PC-3 (cell line): Measurements from ENCODE around the gene FUT7. TPM values are rescaled to one million over a fixed set of nuclear protein-coding genes. Genes with fewer than 3 reads are reported as not detected.

ENCODE experiments used
- ATAC-seq: fragments of 200-7000 bp; cut with Tn5 transposase; 2 replicates; pipeline ENCODE4 v1.9.1; 2020; ENCODE audit warnings: mild to moderate bottlenecking, moderate library complexity
- BruUV-seq: library from RNA; stranded (reverse); fragments of 400-500 nt; replicated peaks from 2 replicates; lab custom pipeline; 2021; lab: Mats Ljungman, UMichigan
- CTCF ChIA-PET: fragments of 300-600 bp; sonication (Branson Sonifier 250); formaldehyde crosslinking; loops from one replicate; lab custom pipeline; 2022; ENCODE audit warnings: antibody characterized with exemption; lab: Charles Lee
- POLR2A ChIA-PET: fragments of 300-600 bp; sonication (Branson Sonifier 250); formaldehyde crosslinking; loops from one replicate; lab custom pipeline; 2022; ENCODE audit warnings: antibody characterized with exemption; ENCODE audit not compliant: unreplicated experiment; lab: Charles Lee
- DNase-seq: peaks from one replicate; pipeline ENCODE4 v3.0.0-alpha.2; 2015
- H2AFZ ChIP-seq: fragments of 300-600 bp; sonication (generic); 2 replicates; pipeline ENCODE4 v1.6.0; 2016; ENCODE audit warnings: antibody characterized with exemption, low read length
- H3F3A ChIP-seq: fragments of 300-600 bp; sonication (generic); one replicate; pipeline ENCODE4 v1.6.0; 2017; ENCODE audit warnings: antibody characterized with exemption, low read length, control low read depth, mild to moderate bottlenecking; ENCODE audit not compliant: unreplicated experiment
- H3K27ac ChIP-seq: fragments of 300-600 bp; sonication (generic); 2 replicates; pipeline ENCODE4 v1.5.1; 2016; ENCODE audit warnings: mild to moderate bottlenecking, low read length
- H3K27me3 ChIP-seq: fragments of 300-600 bp; sonication (generic); 2 replicates; pipeline ENCODE4 v1.6.1; 2016; ENCODE audit warnings: low read length, mixed read lengths
- H3K36me3 ChIP-seq: fragments of 300-600 bp; sonication (generic); 2 replicates; pipeline ENCODE4 v1.6.1; 2016; ENCODE audit warnings: low read depth, mixed run types, low read length, mixed read lengths
- H3K4me1 ChIP-seq: fragments of 300-600 bp; sonication (generic); 2 replicates; pipeline ENCODE4 v1.5.1; 2016; ENCODE audit warnings: low read length; ENCODE audit not compliant: insufficient read depth
- H3K4me2 ChIP-seq: fragments of 300-600 bp; sonication (generic); 2 replicates; pipeline ENCODE4 v1.6.0; 2016; ENCODE audit warnings: low read length
- H3K4me3 ChIP-seq: fragments of 300-600 bp; sonication (generic); 2 replicates; pipeline ENCODE4 v1.5.1; 2016; ENCODE audit warnings: mild to moderate bottlenecking, low read length, mixed read lengths
- H3K79me2 ChIP-seq: fragments of 300-600 bp; sonication (generic); 2 replicates; pipeline ENCODE4 v1.6.1; 2017; ENCODE audit warnings: low read length, mixed read lengths
- H3K9ac ChIP-seq: fragments of 300-600 bp; sonication (generic); 2 replicates; pipeline ENCODE4 v1.6.0; 2016; ENCODE audit warnings: mild to moderate bottlenecking, low read length
- H3K9me2 ChIP-seq: fragments of 300-600 bp; sonication (generic); replicated peaks from 2 replicates; pipeline ENCODE4 v1.6.1; 2016; ENCODE audit warnings: mixed run types, low read length, mixed read lengths
- H3K9me3 ChIP-seq: fragments of 300-600 bp; sonication (generic); 2 replicates; pipeline ENCODE4 v1.6.1; 2016; ENCODE audit warnings: low read length, mixed read lengths
- H4K20me1 ChIP-seq: fragments of 300-600 bp; sonication (generic); 2 replicates; pipeline ENCODE4 v1.6.1; 2016; ENCODE audit warnings: low read length, mixed read lengths
- EZH2 ChIP-seq: fragments of 300-600 bp; sonication (generic); IDR thresholded peaks from one replicate; pipeline ENCODE4 v1.6.1; 2017; ENCODE audit warnings: antibody characterized with exemption, mild to moderate bottlenecking, low read length; ENCODE audit not compliant: unreplicated experiment
- EZH2phosphoT487 ChIP-seq: fragments of 300-600 bp; sonication (generic); IDR thresholded peaks from 2 replicates; pipeline ENCODE4 v1.6.1; 2018; ENCODE audit warnings: mild to moderate bottlenecking, antibody characterized with exemption, low read length, borderline replicate concordance
- intact Hi-C: fragments of 100-400 bp; cut with micrococcal nuclease; formaldehyde crosslinking; loops from 2 replicates; pipeline ENCODE4 v1.9.0; 2023
- total RNA-seq: library from RNA; depleted of rRNA; stranded (reverse); fragments of >200 nt; gene quantifications from 2 replicates; pipeline ENCODE4 v1.2.3, GENCODE V29; 2014
- TF ChIP-seq, protein P1 (sequence below): fragments of 300-600 bp; sonication (generic); conservative IDR thresholded peaks from 2 replicates; pipeline ENCODE4 v1.5.1; 2017; ENCODE audit warnings: antibody characterized with exemption, low read depth, mild to moderate bottlenecking, low read length

Gene FUT7
- total RNA-seq, 1 experiment from 2014 or later: not detected

- Histone ChIP-seq H3K4me3 (no peak overlapping the region), H3K4me1 (0 out of 2 replicates have a peak, but pooled peaks cover 4% of the 10 kb centered on the region), H3K36me3 (no peaks in the 10 kb centered on the region), H3K4me2 (no peak overlapping the region), H3K27me3 (no peaks in the 10 kb centered on the region), H4K20me1 (no peaks in the 10 kb centered on the region), H3F3A (no peaks in the 10 kb centered on the region), H2AFZ (no peak overlapping the region), H3K9me2 (no peaks in the 10 kb centered on the region), H3K79me2 (no peaks in the 10 kb centered on the region), H3K27ac (no peak overlapping the region), H3K9ac (no peak overlapping the region), H3K9me3 (no peaks in the 10 kb centered on the region)
- no TSS peak for BruUV-seq
- TF ChIP-seq, protein P1, sequence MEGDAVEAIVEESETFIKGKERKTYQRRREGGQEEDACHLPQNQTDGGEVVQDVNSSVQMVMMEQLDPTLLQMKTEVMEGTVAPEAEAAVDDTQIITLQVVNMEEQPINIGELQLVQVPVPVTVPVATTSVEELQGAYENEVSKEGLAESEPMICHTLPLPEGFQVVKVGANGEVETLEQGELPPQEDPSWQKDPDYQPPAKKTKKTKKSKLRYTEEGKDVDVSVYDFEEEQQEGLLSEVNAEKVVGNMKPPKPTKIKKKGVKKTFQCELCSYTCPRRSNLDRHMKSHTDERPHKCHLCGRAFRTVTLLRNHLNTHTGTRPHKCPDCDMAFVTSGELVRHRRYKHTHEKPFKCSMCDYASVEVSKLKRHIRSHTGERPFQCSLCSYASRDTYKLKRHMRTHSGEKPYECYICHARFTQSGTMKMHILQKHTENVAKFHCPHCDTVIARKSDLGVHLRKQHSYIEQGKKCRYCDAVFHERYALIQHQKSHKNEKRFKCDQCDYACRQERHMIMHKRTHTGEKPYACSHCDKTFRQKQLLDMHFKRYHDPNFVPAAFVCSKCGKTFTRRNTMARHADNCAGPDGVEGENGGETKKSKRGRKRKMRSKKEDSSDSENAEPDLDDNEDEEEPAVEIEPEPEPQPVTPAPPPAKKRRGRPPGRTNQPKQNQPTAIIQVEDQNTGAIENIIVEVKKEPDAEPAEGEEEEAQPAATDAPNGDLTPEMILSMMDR: no peak
- TF ChIP-seq EZH2: no peak
- TF ChIP-seq EZH2phosphoT487: no peak
- DNase-seq: no peak
- intact Hi-C loops: no loop called here
- POLR2A ChIA-PET: no interaction called here
- no peak for ATAC-seq
- CTCF ChIA-PET: no interaction called here
These were observed 11.8 kb downstream of the FUT7 start for GRCh38 chr9:137019891-137020683.

DNA sequence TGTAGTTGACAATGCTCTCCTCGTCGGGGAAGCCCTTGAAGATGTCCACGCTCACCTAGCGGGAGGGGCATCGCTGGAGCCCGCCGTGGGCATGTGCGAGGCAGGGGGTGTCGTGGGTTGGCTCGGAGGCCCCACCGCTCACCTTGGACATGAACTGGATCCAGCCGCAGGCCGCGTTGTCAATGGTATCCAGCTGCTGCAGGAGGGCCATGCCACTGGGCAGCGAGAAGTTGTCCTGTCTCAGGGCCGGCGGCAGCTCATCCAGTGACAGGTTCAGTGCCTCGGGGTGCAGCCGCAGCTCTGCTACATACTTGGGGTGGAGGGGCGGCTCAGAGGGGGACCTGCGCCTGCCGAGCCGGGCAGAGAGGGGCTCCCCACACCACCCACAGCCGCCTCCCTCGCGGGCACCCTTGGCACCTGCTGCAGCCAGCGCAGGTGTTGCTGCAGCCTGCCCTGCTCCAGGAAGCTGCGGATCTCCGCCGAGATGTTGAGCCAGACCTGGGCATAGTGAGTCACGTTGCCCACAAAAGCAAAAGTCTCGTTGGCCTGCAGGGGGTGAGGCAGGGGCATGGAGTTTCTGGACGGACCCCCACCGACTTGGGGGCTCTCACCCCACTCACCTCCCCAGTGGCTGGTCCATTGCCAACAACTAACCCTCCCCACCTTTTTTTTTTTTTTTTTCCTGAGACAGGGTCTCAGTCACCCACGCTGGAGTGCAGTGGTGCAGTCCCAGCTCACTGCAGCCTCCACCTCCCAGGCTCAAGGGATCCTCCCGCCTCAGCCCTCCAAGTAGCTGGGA, 12.9 kb downstream of the FUT7 start:
- no peak overlapping the region for H2AFZ ChIP-seq
- no peaks in the 10 kb centered on the region for H3K36me3 ChIP-seq
- POLR2A ChIA-PET: no interaction called here
- CTCF ChIA-PET: no interaction called here
- no peak for ATAC-seq
- DNase-seq: no peak
- no peaks in the 10 kb centered on the region for H3K9me2 ChIP-seq
- H3K27me3 ChIP-seq: no peaks in the 10 kb centered on the region
- H3K4me3 ChIP-seq: no peak overlapping the region
- H3K27ac ChIP-seq: no peak overlapping the region
- intact Hi-C loops: no loop called here
- BruUV-seq: no TSS peak
- 0 out of 2 replicates have a peak, but pooled peaks cover 4% of the 10 kb centered on the region for H3K4me1 ChIP-seq
- H3K9me3 ChIP-seq: no peaks in the 10 kb centered on the region
- H3F3A ChIP-seq: no peaks in the 10 kb centered on the region
- H3K4me2 ChIP-seq: no peak overlapping the region
- H4K20me1 ChIP-seq: no peaks in the 10 kb centered on the region
- no peak for TF ChIP-seq EZH2phosphoT487
- H3K79me2 ChIP-seq: no peaks in the 10 kb centered on the region
- H3K9ac ChIP-seq: no peak overlapping the region

DNA sequence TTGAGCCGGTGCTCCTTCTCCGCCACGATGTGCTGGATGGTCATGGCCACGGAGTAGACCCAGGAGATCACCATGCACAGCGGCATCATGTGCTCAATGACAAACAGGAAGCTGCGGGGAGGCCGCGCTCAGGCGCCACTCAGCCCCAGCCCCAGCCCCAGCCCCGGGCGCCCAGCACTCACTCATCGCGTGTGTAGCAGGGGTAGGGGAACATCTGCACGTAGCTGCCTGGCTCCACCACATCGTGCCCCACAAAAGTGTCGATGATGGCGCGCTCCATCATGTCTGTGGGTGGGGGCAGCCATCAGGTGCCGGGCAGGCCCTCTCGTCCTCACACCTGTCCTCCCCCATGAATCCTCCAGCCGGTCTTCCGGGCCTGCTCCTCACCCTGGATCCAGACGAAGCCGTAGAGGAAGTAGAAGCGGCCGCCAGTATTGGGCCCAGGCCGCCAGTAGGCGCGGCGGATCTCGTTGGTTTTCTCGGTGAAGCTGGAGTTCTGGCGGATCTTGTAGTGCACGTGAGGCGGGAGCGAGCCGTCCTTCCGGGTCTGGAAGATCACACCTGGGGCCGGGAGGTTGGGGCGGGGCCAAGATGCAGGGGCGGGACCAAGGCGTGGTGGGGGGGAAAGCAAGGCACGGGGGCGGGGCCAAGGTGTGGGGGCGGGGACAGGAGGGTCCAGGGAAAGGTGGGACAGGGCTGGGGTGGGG, 13.9 kb downstream of the FUT7 start:
- Histone ChIP-seq H3K27ac (no peak overlapping the region), H3K36me3 (no peaks in the 10 kb centered on the region), H3K9me2 (no peaks in the 10 kb centered on the region), H3K9me3 (no peaks in the 10 kb centered on the region), H2AFZ (no peak overlapping the region), H4K20me1 (no peaks in the 10 kb centered on the region), H3K4me1 (0 out of 2 replicates have a peak, but pooled peaks cover 4% of the 10 kb centered on the region), H3K9ac (no peak overlapping the region), H3K27me3 (no peaks in the 10 kb centered on the region), H3F3A (no peaks in the 10 kb centered on the region), H3K4me2 (no peak overlapping the region), H3K4me3 (no peak overlapping the region), H3K79me2 (no peaks in the 10 kb centered on the region)
- CTCF ChIA-PET: no interaction called here
- ATAC-seq: no peak
- POLR2A ChIA-PET: no interaction called here
- BruUV-seq: no TSS peak
- intact Hi-C loops: no loop called here
- TF ChIP-seq, protein P1: no peak
- no peak for TF ChIP-seq EZH2
- no peak for TF ChIP-seq EZH2phosphoT487
- DNase-seq: no peak
